ENCODE data around the gene DNASE1L1.

GRCh38 chrX:154430479-154430878, 21.4 kb upstream of the DNASE1L1 start:
- TF ChIP-seq CTCF (IDR thresholded peaks at IDR 0.05) = no peak
- TF ChIP-seq POLR2A (IDR thresholded peaks at IDR 0.05) = no peak

Measured in esophagus squamous epithelium (tissue), 4 donors.